Mesothelial cell of epicardium (in vitro differentiated cells): Measurements from ENCODE around the gene METTL16. TPM values are rescaled to one million over a fixed set of nuclear protein-coding genes. Genes with fewer than 3 reads are reported as not detected.
"Not testable (repeated sequence)": the region's sequence is repeated elsewhere in the genome, so short reads cannot be mapped to it uniquely, and the experiment has no call there.

Source experiments
- DNase-seq, 2 experiments: peaks; one replicate each; pipeline ENCODE4 v3.0.0; 2021; ENCODE audit warnings: low spot score in 2 of 2; ENCODE audit not compliant: unreplicated experiment in 2 of 2
- H3K27ac Mint-ChIP-seq: 2 replicates; pipeline ENCODE4 v1.8.0; 2021; ENCODE audit warnings: mixed read lengths
- H3K27me3 Mint-ChIP-seq: 2 replicates; pipeline ENCODE4 v1.8.0; 2021; ENCODE audit warnings: low read depth, mixed read lengths
- H3K36me3 Mint-ChIP-seq: 2 replicates; pipeline ENCODE4 v1.8.0; 2021; ENCODE audit warnings: mixed read lengths
- H3K4me1 Mint-ChIP-seq: 2 replicates; pipeline ENCODE4 v1.8.0; 2021; ENCODE audit warnings: mixed read lengths
- H3K4me3 Mint-ChIP-seq: 2 replicates; pipeline ENCODE4 v1.8.0; 2021; ENCODE audit warnings: mild to moderate bottlenecking, moderate library complexity, mixed read lengths
- H3K9me3 Mint-ChIP-seq: 2 replicates; pipeline ENCODE4 v1.8.0; 2021; ENCODE audit warnings: mixed read lengths
- total RNA-seq: library from RNA; stranded (reverse); gene quantifications from 3 replicates; pipeline ENCODE4 v1.2.1, GENCODE V29; 2021
- TF ChIP-seq, protein P1 (sequence below): fragments of 200-600 bp; sonication (generic); IDR thresholded peaks from one replicate; pipeline ENCODE4 v1.5.0; 2021; ENCODE audit warnings: antibody characterized with exemption; ENCODE audit not compliant: unreplicated experiment

The METTL16 gene
- total RNA-seq, 1 donor from 2014 or later: 42.3 TPM

DNA sequence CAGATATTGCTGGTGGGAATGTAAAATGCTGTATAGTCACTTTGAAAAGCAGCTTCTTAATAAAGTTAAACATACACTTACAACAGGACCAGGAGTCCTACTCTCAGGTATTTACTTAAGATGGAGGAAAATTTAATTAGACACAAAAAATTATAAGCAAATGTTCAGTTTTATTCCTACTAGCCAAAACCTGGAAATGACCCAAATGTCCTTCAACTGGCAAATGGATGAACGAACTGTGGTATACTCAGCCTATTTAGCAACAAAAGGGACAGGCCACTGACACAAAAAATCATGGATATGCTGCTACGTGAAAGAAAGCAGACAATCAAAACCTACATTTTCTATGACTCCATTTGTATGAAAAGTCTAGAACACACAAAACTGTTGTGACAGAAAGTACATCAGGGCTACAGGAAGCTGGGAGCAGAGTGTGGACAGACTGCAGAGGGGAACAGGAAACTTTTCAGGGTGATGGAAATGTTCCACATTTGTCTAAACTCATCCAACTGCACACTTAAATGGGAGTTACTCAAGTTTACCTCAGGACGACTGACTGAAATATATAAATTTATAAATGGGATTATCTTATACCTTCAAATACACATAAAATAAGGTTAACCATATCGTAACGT lies 61.6 kb downstream of the METTL16 start:
- DNase-seq: no peak
- Mint-ChIP-seq H3K4me1 (no peaks in the 10 kb centered on the region), H3K4me3 (no peak overlapping the region), H3K9me3 (peaks cover 6% of the 10 kb centered on the region), H3K27ac (peak overlapping the region; percentile 37), H3K27me3 (no peaks in the 10 kb centered on the region), H3K36me3 (peaks cover 20% of the 10 kb centered on the region)
- TF ChIP-seq, protein P1, sequence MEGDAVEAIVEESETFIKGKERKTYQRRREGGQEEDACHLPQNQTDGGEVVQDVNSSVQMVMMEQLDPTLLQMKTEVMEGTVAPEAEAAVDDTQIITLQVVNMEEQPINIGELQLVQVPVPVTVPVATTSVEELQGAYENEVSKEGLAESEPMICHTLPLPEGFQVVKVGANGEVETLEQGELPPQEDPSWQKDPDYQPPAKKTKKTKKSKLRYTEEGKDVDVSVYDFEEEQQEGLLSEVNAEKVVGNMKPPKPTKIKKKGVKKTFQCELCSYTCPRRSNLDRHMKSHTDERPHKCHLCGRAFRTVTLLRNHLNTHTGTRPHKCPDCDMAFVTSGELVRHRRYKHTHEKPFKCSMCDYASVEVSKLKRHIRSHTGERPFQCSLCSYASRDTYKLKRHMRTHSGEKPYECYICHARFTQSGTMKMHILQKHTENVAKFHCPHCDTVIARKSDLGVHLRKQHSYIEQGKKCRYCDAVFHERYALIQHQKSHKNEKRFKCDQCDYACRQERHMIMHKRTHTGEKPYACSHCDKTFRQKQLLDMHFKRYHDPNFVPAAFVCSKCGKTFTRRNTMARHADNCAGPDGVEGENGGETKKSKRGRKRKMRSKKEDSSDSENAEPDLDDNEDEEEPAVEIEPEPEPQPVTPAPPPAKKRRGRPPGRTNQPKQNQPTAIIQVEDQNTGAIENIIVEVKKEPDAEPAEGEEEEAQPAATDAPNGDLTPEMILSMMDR: no peak

DNA sequence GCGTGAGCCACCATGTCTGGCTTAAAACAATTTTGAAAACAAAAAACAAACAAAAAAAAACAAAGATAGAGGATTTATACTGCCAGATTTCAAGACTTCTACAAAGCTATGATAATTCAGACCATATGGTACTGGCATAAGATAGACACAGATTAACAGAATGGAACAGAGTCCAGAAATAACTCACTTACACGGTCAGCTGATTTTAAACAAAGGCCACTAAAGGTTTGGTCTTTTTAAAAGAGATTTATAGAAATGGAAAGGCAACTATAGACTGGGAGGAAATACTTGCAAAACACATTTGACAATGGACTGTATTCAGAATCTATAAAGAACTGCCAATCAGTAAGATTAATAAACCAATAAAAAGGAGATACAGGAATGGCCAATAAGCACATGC lies 62.2 kb downstream of the METTL16 start:
- Mint-ChIP-seq H3K27me3 (no peaks in the 10 kb centered on the region), H3K36me3 (peaks cover 22% of the 10 kb centered on the region), H3K4me1 (no peaks in the 10 kb centered on the region), H3K9me3 (peaks cover 6% of the 10 kb centered on the region), H3K4me3 (no peak overlapping the region), H3K27ac (no peak overlapping the region)
- DNase-seq: no peak
- TF ChIP-seq, protein P1: no peak

GRCh38 chr17:2447479-2447878 lies 64.2 kb downstream of the METTL16 start:
- H3K36me3 Mint-ChIP-seq: peaks cover 22% of the 10 kb centered on the region
- H3K4me1 Mint-ChIP-seq, H3K27ac Mint-ChIP-seq, H3K9me3 Mint-ChIP-seq, H3K27me3 Mint-ChIP-seq, H3K4me3 Mint-ChIP-seq, DNase-seq: not testable (repeated sequence)

- H3K27me3 Mint-ChIP-seq: no peaks in the 10 kb centered on the region
- H3K4me1 Mint-ChIP-seq: no peaks in the 10 kb centered on the region
- H3K9me3 Mint-ChIP-seq: peaks cover 6% of the 10 kb centered on the region
- TF ChIP-seq, protein P1: no peak
- peaks cover 26% of the 10 kb centered on the region for H3K36me3 Mint-ChIP-seq
- no peak overlapping the region for H3K27ac Mint-ChIP-seq
- no peak overlapping the region for H3K4me3 Mint-ChIP-seq
- no peak for DNase-seq
Measured at GRCh38 chr17:2445638-2446037, 66.0 kb downstream of the METTL16 start.

GRCh38 chr17:2444382-2444781 lies 67.3 kb downstream of the METTL16 start:
- DNase-seq: no peak
- TF ChIP-seq, protein P1: no peak
- H3K4me1 Mint-ChIP-seq: no peaks in the 10 kb centered on the region
- peaks cover 23% of the 10 kb centered on the region for H3K36me3 Mint-ChIP-seq
- no peaks in the 10 kb centered on the region for H3K27me3 Mint-ChIP-seq
- no peak overlapping the region for H3K4me3 Mint-ChIP-seq
- H3K9me3 Mint-ChIP-seq: peaks cover 6% of the 10 kb centered on the region
- H3K27ac Mint-ChIP-seq: no peak overlapping the region

DNA sequence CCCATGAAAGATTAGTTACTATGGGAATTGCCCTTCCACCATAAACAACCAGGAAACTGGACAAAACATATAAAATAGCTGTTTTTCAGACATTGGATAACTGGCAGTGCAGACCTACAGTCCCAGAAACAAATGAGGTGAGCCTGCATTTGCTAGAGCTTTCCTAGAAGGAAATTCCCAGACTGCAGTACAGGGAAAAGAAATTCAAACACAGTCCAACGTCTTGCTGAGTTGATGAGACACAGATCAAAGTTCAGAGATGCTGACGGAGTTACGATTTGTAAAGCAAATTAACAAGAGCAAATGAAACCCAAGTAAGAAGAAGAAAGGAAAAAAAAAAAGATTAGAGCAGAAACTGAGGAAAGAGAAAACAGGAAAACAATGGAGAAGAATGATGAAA lies 69.5 kb downstream of the METTL16 start:
- no peak for DNase-seq
- Mint-ChIP-seq H3K36me3 (peaks cover 35% of the 10 kb centered on the region), H3K9me3 (peaks cover 6% of the 10 kb centered on the region), H3K27ac (peak overlapping the region; percentile 35), H3K4me3 (no peak overlapping the region), H3K27me3 (no peaks in the 10 kb centered on the region), H3K4me1 (no peaks in the 10 kb centered on the region)
- TF ChIP-seq, protein P1: no peak
